CD4-positive, alpha-beta T cell treated with Interleukin-15 for 1 hour (primary cell): Measurements from ENCODE around the gene MPRIP.
"Not testable (repeated sequence)": the region's sequence is repeated elsewhere in the genome, so short reads cannot be mapped to it uniquely, and the experiment has no call there.

Experiments
- DNase-seq: peaks from one replicate; pipeline ENCODE4 v3.0.0-alpha.2; 2020

The MPRIP gene

DNA sequence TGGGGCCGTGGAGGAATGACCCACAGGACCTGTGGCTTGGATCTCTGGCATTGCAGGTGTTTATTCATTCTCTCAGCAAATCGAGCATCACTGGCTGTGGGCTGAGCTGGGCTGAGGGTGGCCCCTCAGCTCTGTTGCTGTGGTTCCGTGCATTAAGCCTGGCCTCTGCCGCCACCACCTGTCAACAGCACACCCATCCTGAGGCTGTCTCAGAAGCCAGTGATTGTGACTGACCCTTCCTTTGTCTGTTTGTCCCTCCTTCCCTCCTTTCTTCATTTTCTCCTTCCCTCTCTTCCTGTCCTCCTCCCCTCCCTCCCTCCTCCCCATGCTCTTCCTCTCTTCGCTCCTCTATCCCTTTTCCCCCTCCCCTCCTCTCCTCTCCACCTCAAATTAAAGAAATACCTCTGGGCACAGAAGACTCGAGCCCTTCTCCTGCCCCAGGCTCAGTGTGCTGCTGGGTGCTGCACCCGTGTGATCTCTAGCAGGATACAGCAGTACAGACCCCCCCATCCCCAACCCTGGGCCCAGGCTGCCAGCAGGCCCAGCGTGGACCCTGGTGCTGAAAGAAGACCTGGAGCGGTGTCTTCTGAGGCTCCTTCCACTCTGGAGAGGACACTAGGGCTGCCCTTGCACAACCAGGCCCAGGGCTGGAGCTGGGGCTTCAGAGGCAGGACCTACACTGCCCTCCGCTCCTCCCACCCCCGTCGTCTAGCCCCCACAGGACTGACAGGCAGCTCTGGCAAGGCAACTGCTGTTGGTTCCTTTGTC lies 88.0 kb downstream of the MPRIP start:
- no peak for DNase-seq

DNA sequence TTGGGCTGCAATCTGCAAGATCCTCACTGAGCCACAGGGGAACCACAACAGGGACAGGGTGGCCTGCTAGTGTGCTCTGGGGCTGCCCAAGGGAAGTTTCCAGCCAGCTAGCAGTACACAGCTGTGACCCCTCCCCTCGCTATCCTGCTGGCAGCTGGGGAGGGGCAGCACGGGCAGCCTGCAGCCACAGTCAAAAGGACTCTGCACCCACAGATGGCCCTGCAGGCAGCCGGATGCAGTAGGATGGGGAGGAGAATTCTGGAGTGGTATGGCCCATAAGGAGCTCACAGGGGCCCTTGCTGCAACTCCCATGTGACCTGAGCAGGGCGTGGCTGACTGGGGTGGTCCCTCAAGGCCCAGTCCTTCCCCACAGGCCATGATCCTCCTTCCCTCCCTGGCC lies 89.6 kb downstream of the MPRIP start:
- DNase-seq: no peak

DNA sequence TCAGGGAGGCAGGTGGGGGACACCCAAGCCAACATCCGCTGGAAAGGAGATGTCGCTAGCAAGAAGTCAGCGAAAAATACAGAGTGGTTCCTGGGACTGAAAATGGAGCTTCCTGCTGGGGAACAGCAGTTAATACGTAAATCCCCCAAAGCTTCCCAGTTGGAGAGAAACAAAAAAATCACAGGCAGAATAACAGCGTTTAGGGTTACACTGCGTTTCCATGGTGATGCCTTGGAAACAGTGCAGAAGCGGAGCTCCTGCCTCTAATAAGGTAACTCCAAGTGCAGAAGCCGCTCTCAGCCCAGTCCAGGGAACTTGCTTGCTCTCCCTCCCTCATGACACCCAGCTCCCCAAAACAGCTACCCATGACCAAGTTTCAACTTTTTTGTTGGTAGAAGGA lies 90.5 kb downstream of the MPRIP start:
- no peak for DNase-seq

DNA sequence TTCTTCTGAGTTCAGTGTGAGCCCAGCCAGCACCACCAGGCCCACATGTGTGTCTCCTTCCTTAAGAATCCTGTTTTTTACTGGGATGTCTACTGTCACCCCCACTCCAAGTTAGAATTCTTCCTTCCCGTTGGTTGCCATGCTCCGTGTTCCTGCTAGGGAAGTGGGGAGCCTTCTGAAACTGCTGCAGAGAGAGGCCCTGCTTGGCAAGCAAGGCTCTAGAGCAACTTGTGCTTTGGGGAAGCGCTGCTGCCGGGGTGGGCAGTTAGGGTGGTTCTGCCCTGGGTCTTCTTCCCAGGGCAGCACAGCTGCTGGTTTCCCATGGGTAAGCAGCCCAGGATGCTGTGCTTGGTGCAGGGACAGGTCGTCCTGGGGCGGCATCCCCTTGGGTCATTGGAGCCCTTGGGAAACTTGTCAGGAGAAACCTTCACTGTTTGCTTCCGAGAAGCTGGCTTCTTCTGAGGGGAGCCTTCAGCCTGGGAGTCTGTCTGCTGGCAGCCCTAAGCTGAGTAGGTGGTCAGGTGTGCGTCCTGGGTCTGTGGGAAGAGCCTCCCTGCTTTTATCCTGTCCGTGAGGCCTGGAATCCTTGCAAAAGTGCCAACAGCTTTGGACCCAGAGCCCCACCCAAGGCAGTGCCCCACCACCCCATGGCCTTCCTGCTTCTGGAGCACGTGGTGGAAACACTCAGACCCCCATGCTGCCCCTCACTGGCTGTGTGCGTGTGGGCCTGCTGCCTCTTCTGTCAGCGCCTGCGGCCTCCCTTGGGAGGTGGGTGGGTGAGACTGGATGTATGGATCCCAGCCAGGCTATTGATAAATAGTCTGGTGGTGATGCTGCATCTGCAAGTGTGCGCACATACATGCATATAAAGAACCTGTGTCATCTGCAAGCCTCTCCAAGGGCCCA lies 92.0 kb downstream of the MPRIP start:
- DNase-seq: no peak

DNA sequence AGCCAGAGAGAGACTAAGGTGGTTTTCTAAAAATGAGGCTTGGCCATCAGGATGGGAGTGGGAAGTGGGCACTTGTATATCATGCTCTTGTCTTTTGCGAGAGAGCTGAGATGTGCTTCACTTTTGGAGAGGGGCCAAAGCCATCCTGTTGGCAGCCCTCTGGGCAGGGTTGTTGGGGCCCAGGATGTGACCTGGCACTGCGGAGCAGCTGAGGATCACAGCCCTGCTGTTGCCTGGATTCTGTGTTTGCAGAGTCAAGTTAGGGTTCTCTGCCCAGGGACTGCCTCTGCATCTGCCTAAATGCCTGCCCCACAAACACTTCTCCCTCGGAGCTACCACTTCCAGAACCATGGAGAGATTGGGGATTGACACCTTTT lies 92.7 kb downstream of the MPRIP start:
- DNase-seq: no peak

DNA sequence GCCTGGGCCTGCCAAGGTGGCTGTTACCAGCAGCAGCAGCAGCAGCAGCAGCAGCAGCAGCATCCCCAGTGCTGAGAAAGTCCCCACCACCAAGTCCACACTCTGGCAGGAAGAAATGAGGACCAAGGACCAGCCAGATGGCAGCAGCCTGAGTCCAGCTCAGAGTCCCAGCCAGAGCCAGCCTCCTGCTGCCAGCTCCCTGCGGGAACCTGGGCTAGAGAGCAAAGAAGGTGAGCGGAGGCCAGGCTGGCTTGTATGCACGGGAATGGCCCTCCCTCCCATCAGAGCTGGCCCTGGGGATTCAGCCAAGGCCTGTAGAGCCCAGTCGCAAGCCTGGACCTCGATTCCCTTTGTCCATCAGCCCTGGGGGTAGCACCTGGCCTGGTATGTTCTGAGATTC lies 94.0 kb downstream of the MPRIP start:
- not testable (repeated sequence) for DNase-seq

DNA sequence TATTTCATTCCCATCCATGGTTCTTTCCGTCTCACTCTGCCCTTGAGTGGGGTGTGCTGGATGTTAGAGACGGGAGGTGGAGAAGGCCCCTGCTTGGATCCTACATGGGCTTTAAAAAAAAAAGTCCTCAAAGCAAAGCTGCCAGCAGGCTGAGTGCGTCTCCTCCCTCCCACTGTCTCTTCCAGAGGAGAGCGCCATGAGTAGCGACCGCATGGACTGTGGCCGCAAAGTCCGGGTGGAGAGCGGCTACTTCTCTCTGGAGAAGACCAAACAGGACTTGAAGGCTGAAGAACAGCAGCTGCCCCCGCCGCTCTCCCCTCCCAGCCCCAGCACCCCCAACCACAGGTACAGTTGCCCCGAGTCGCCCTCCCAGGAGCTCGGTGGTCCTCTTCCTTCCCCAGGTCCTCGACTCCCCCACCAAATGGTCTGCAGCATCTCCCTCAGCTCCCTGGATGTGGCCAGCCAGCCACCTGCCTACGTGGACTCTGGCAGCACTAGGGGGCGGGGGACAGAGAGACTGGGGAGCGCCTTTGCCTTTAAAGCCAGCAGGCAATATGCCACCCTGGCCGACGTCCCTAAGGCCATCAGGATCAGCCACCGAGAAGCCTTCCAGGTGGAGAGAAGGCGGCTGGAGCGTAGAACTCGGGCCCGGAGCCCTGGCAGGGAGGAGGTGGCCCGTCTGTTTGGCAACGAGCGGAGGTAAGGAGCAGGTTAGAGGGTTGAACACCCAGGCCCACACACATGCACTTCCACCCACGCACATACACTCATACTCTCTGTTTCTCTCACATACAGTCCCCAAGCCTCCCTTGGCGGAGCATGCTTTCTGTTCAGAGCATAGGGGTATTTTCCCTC lies 95.7 kb downstream of the MPRIP start:
- DNase-seq: no peak

DNA sequence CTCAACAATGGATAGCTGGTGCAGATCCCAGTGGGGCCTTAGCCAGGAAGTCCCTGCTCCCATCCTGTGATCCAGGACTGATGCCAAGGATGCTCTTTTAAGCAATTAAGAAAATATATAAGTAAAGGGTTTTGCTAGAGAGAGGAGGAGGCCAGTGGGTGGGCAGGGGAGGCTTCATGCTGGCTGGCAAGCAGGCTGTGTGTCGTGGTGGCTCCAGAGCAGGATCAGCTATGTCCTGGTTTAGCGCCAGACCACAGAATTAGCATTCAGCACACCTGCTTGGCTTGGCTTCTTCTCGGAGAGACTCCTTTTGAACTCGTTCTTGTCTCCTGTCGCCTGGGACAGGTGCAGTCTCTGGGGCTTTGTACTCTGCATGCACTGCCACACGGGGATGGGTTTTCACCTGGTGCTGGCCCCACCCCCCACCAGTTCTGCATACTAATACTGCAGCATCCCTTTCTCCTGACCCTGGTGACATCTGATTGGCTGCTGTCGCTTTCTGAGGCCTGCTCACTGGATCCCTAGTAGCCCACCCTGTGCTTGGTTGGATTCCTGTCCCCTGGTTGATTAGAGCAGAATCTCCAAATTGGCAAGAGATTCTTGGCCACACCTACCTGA lies 97.8 kb downstream of the MPRIP start:
- no peak for DNase-seq

DNA sequence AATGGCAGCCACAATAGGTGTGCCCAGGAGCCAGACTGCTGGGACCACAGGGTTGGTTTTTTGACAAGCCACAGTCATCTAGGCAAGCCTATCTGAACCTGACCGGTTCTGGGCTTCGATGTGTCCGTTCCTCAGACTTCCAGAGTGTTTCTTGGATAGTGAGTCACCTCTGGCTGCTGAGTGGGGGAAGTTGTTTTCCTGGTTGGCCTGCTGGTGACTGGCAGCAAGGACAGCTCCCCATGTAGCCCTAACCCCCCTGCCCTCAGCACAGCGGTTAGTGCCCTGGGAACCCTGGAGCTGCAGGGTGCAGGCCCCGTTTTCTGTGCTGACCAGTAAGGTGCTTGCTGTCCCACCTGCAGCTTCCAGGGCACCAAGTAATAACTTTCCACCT lies 98.3 kb downstream of the MPRIP start:
- DNase-seq: no peak

DNA sequence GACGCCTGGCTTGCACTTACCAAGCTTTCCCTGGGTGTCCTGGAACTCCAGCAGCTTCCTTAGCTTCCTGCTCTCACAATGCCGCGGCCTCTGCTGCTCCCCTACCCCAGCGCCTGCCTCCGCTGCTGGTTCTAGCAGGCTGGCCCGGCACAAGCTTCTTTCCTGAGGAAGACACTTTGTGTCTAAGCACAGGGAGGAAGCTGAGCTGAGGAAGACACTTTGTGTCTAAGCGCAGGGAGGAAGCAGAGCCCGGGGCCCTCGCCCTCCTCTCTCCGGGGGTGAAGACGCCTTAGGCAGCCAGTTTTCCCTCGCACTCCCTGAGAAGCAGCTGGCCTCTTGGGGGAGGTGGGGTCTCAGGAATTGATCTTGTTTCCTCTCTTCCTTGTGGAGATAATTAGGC lies 99.0 kb downstream of the MPRIP start:
- DNase-seq: no peak

DNA sequence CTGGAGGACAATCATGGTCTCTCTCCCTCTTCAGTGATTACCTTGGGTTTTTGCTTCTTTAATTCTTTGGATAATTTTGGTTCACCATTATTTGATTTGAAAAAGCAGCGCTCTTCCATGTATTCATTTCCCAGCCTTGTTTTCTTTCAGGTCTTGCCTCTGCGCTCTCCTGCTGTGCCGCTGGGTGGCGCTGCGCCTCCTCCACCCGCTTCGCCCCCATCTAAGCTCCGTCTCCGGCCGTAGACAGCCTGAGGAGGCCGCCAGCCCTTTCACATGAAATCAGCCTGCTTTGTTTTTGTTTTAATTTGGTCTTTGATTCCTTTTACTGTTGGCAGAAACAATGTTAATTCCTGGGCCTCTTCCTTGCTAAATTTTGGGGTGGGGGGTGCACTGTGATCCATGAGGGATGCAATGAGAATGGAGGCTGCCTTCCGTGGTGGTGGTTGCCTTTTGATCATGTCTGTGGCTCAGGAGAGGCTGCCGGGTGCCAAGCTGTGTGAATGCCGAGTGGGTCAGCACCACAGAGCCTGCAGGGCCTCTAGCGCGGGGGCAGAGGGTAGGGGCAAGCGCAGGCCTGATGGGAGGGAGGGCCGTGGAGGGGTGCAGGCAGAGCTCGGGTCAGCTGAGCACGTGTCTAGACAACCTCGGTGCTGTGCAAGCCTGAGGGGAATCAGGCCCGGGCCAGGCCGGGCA lies 99.7 kb downstream of the MPRIP start:
- no peak for DNase-seq

DNA sequence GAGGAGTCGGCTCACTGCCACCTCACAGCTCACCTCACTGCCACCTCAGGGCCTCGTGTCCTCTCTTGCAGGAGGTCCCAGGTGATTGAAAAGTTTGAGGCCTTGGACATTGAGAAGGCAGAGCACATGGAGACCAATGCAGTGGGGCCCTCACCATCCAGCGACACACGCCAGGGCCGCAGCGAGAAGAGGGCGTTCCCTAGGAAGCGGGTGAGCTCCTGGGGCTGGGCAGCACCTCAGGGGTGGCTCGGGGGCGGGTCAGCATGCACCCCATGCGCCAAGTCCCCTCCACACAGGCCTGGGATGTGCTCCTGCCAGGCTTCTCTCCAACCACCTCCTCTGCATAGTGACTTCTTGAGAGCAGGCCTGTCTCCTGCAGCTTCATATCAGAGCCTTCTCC lies 100.3 kb downstream of the MPRIP start:
- DNase-seq: no peak

DNA sequence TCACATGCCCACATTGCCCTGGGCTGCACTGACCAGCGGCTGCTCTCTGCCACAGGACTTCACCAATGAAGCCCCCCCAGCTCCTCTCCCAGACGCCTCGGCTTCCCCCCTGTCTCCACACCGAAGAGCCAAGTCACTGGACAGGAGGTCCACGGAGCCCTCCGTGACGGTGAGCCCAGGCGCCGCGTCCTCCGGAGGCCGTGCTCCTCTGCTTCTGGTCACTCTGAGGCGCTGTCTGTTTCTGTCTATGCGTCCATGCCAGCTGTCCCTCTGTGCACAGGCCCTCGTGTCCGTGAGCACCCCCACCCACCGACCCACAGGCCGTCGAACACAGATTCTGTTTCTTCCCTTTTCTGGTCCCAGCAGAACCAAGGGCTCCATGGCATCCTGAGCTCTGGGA lies 101.2 kb downstream of the MPRIP start:
- DNase-seq: no peak

DNA sequence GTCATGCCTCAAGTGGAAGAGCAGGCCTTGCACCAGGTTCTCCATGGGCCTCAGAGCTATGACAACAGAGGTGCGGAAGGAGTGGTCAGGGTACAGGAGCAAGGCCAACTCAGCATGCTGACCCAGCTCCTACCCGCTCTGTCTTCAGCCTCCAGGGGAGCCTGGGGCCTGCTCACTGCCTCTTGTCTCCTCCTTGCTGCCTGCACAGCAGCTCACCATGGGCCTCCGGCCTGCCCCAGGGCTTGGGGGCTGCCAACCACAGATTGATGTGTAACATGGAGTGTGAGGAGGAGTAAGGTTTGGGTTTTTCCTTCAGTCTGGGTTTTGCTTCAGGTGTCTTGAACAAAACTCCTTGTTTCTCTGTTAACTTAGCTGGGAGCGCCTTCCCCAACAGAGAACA lies 101.8 kb downstream of the MPRIP start:
- no peak for DNase-seq

DNA sequence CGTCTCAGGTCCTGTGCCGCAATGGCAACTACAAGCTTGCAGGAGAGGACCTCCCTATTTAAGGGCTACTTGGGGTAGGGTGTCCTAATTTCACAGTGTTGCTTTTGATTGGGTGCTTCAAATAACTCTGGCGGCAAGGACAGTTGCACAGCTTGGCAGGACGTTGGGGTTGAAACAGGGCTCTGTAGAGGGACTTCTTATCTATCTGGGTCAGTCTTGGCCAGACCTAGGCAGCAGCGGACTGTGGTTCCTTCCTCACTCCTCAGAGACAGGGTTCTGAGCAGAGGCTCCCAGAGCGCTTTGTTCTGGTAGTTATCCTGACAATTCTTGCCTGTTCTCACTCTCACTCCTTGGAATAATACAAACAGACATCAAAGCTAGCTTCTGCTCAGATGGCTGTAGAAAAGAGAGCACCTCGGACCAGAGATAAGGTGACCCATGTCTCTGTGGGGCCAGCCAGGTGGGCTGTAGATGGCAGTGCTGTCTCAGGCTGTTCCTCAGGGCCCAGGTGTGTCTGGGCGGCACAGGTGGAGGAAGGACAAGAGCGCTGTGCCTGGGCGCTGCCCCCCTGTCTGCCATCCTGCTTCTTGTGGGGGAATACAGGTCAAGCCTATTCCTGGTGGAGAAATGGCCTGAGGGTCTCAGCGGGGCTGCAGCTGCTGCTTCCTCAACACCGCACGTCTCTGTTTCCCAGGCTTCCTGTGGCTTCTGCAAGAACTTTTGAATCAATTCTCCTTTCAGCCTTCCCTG lies 102.8 kb downstream of the MPRIP start:
- no peak for DNase-seq

DNA sequence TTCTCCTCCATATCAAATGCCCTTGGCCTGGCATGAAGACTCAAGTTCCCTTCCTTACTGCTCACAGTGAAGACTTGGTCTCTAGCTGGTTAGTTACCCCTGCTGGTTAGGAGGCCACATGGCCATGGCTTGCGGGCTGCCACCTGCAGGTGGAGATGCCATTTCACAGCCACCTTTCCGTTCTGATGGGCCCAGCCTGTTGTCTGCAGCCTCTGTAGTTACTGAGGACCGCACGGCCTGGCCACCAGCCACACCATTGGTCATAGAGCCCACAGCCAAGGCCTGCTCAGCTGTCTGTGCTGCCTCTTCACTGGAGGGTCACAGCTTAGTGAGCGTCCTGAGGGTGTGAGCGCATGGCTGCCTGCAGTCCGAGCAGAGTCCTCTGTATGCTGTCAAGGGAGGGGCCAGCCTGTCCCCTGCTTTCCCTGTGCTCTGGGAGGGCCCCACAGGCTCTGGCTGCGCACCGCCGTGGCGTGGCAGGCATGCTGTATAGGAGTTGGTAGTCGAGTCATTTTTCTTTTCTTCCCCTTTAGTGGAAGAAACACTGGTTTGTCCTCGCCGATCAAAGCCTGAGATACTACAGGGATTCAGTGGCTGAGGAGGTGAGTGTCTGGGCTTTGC lies 104.6 kb downstream of the MPRIP start:
- no peak for DNase-seq

DNA sequence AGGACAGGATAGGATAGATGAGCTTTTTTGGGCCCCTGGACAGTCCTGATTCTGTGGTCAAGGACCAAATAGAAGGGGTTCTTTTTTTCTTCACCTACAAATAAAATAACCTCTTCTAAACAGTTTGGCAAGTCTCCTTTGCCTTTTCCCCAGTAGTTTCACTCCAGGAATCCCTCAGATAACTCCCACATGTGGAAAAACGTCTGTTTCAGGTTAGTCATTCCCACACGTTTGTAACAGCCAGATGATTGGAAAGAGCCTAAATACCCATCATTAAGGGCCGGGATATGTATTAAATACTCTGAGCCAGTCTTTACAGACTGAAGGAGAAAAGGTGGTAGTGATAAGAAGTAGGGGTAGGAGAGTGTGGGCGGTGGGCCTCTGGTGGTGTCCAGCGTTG lies 105.6 kb downstream of the MPRIP start:
- no peak for DNase-seq

DNA sequence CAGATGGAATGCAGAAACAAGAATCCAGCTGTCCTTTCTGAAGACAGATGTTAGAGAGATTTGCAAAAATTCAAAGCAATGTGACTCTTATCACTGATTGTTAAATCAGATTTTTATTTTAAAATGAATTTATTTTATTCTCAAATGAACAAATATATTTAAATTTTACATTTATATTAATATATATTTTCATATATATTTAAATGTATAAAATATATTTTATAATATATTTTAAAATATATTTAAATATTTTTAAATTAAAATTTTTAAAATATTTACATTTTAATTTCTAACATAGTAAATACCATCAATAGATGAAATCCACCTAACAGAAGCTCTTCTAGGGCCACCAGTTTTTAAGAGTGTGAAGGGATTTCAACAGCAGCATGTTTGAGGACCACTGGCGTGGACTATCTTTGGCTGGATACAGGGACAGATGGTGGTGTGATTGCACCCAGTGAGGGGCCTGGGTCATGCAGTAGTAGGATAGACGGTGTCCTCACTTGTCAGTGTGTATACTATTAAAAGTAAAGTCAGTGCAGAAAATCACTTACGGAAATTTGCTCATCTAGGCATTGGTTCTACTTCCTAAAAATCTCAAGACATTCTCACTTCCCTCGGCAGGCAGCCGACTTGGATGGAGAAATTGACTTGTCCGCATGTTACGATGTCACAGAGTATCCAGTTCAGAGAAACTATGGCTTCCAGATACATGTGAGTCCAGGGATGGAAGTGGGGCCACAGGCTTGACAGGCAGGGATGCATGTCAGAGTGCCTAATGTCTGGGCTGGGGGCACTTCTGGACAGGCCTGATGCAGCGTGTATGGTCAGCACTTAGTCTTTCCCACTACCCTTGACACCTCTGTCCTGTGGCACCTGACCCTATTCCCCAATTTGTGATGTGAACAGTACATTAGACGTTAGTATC lies 107.5 kb downstream of the MPRIP start:
- no peak for DNase-seq

DNA sequence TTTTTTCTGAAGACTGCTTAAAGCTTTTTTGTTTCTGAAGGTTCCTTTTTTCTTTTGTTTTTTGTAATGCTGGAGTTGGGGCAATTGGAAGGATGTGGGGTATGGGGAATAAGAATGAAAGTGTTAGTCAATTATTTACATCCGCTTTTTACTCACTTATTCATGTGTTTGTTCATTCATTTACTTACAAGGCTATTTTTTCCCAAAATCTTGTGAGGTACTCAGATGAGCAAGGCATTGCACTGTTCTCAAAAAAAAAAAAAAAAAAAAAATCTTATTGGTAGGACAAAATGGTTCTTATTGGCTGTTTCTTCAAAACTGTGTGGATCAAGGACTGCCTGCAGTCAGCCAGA lies 108.2 kb downstream of the MPRIP start:
- DNase-seq: no peak

DNA sequence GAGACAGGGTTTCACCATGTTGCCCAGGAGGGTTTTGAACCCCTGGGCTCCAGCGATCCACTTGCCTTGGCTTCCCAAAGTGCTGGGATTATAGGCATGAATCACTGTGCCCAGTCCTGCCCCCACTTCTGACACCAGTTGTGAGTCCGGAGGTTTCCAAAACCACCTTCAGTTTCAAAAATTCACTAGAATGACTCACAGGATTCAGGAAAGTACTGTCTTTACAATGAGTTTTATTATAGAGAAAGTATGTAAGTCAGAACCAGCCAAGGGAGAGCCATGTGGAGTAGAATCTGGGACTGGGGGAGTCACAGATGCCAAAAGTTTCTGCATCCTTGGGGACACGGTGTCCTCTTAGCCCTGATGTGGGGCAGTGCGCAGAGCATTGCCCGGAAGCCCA lies 108.8 kb downstream of the MPRIP start:
- DNase-seq: no peak
